OCI-LY1 (cell line): ENCODE data around the gene CDA.

ENCODE experiments used
- EZH2 ChIP-seq: fragments of 200-600 bp; sonication (generic), shearing (Covaris generic); IDR thresholded peaks from 2 replicates; pipeline ENCODE4 v1.8.0; 2017; ENCODE audit warnings: borderline replicate concordance, mixed run types, mild to moderate bottlenecking, antibody characterized with exemption, low read length, moderate library complexity, mixed read lengths
- TF ChIP-seq, protein P1 (sequence below): fragments of 200-600 bp; sonication (generic), shearing (Covaris generic); IDR thresholded peaks from 2 replicates; pipeline ENCODE4 v1.5.1; 2017; ENCODE audit warnings: mild to moderate bottlenecking, antibody characterized with exemption, low read length, moderate library complexity, mixed read lengths

DNA sequence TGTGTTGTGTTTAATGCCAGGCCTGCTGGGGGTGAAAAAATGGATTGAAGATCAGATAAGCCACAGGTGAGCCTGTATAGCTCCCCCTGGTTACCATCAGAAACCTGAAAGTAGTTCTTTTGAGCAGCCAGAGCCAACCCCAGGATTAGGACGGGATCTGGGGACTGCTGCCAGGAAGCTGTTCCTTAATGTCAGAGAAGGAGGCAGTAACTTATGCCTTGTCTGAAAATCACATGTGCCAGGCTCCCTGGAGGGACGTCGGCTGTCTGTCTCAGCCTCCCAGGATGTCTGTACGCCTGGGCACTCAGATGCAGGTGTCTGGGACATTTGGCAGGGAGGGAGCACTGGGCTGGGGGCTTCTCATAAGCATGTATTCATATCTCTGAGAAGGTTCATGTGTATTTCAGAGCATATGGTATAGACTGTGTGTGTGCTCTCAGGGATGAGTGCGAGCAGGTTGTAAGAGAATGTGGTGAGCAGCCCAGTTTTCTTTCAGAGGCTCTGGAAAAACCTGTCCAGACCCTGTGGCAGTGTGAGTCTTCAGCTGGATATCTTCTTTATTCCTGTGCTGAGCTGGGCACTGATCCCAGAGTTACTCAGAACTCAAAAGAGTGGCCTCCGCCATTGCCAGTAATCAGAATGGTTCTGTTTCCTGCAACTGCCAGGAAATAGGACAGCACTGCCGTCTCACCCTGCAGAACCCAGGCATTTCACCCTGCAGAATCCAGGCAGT is 33.7 kb upstream of the CDA start:
- TF ChIP-seq, protein P1, sequence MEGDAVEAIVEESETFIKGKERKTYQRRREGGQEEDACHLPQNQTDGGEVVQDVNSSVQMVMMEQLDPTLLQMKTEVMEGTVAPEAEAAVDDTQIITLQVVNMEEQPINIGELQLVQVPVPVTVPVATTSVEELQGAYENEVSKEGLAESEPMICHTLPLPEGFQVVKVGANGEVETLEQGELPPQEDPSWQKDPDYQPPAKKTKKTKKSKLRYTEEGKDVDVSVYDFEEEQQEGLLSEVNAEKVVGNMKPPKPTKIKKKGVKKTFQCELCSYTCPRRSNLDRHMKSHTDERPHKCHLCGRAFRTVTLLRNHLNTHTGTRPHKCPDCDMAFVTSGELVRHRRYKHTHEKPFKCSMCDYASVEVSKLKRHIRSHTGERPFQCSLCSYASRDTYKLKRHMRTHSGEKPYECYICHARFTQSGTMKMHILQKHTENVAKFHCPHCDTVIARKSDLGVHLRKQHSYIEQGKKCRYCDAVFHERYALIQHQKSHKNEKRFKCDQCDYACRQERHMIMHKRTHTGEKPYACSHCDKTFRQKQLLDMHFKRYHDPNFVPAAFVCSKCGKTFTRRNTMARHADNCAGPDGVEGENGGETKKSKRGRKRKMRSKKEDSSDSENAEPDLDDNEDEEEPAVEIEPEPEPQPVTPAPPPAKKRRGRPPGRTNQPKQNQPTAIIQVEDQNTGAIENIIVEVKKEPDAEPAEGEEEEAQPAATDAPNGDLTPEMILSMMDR: no peak
- TF ChIP-seq EZH2: no peak
